Neural progenitor cell (in vitro differentiated cells): ENCODE measurements around the gene IFI27L1.

Experiments
- EZH2 ChIP-seq: fragments of 200-600 bp; sonication (generic); IDR thresholded peaks from 2 replicates; pipeline ENCODE4 v1.6.1; 2017; ENCODE audit warnings: antibody characterized with exemption, mild to moderate bottlenecking, moderate library complexity
- EZH2phosphoT487 ChIP-seq: fragments of 200-600 bp; sonication (generic); IDR thresholded peaks from 2 replicates; pipeline ENCODE4 v1.6.1; 2017; ENCODE audit warnings: antibody characterized with exemption
- TF ChIP-seq, protein P1 (sequence below): fragments of 200-600 bp; sonication (generic); IDR thresholded peaks from 2 replicates; pipeline ENCODE4 v1.5.1; 2017; ENCODE audit warnings: antibody characterized with exemption, mild to moderate bottlenecking

DNA sequence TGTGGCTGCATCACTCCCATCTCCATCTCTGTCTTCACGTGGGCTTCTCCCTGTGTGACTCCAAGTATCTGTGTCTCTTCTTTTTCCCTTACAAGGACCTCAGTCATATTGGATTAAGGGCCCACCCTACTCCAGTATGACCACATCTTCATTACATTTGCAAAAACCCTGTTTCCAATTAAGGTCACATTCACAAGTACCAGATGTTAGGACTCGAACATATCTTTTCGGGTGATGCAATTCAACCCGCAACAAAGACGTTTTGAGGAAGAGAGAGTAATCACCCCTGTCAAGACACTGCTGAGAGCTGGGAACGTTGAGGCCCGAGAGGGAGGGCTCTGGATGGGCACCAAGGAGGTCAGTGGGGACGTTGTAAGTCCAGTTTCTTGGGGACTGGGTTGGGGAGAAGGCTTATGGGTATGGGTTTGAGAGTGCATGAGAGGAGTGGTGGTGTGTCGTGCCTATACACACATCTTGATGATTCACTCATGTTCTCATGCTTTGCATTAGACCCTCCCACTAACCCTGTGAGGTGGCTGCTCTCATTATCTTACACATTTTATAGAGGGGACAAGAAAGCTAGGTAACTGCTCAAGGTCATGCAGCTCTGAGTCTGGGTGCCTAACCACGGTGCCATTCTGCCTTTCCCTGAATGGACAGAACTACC, 17.3 kb downstream of the IFI27L1 start:
- TF ChIP-seq EZH2: no peak
- TF ChIP-seq, protein P1, sequence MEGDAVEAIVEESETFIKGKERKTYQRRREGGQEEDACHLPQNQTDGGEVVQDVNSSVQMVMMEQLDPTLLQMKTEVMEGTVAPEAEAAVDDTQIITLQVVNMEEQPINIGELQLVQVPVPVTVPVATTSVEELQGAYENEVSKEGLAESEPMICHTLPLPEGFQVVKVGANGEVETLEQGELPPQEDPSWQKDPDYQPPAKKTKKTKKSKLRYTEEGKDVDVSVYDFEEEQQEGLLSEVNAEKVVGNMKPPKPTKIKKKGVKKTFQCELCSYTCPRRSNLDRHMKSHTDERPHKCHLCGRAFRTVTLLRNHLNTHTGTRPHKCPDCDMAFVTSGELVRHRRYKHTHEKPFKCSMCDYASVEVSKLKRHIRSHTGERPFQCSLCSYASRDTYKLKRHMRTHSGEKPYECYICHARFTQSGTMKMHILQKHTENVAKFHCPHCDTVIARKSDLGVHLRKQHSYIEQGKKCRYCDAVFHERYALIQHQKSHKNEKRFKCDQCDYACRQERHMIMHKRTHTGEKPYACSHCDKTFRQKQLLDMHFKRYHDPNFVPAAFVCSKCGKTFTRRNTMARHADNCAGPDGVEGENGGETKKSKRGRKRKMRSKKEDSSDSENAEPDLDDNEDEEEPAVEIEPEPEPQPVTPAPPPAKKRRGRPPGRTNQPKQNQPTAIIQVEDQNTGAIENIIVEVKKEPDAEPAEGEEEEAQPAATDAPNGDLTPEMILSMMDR: no peak
- TF ChIP-seq EZH2phosphoT487: no peak
